Activated B cell treated with CpG ODN at 0.5 μM for 24 hours (primary cell): ENCODE measurements around the gene GHRH. TPM values are rescaled to one million over a fixed set of nuclear protein-coding genes. Genes with fewer than 3 reads are reported as not detected.

Experiments used
- ATAC-seq: fragments of 200-7000 bp; cut with Tn5 transposase; one replicate; pipeline ENCODE4 v1.10.0; 2021; ENCODE audit warnings: low read depth, mild to moderate bottlenecking, moderate library complexity
- CTCF ChIA-PET: fragments of 350-600 bp; sonication (Branson Sonifier 250); formaldehyde crosslinking; loops from one replicate; lab custom pipeline; 2021; ENCODE audit warnings: antibody characterized with exemption; lab: Charles Lee
- POLR2A ChIA-PET: fragments of 350-600 bp; sonication (Branson Sonifier 250); formaldehyde crosslinking; loops from one replicate; lab custom pipeline; 2021; ENCODE audit warnings: antibody characterized with exemption; lab: Charles Lee
- DNase-seq: peaks from one replicate; pipeline ENCODE4 v3.0.0; 2022
- H3K27ac Mint-ChIP-seq: one replicate; pipeline ENCODE4 v1.8.0; 2020; ENCODE audit warnings: mixed read lengths
- H3K27me3 Mint-ChIP-seq: one replicate; pipeline ENCODE4 v1.8.0; 2021; ENCODE audit warnings: mixed read lengths
- H3K36me3 Mint-ChIP-seq: one replicate; pipeline ENCODE4 v1.8.0; 2021; ENCODE audit warnings: low read depth, mixed read lengths
- H3K4me1 Mint-ChIP-seq: one replicate; pipeline ENCODE4 v1.8.0; 2021; ENCODE audit warnings: mixed read lengths
- H3K4me3 Mint-ChIP-seq: one replicate; pipeline ENCODE4 v1.8.0; 2020; ENCODE audit warnings: mild to moderate bottlenecking, mixed read lengths
- H3K9me3 Mint-ChIP-seq: one replicate; pipeline ENCODE4 v1.8.0; 2020; ENCODE audit warnings: mixed read lengths
- CTCF ChIP-seq: fragments of 200-600 bp; IDR thresholded peaks from one replicate; pipeline ENCODE4 v1.8.0; 2022; ENCODE audit warnings: antibody characterized with exemption, mild to moderate bottlenecking
- intact Hi-C: fragments of 100-400 bp; cut with micrococcal nuclease; formaldehyde crosslinking; loops from one replicate; pipeline ENCODE4 v1.15.1; 2024
- total RNA-seq: library from RNA; stranded (reverse); gene quantifications from 2 replicates; pipeline ENCODE4 v1.2.3, GENCODE V29; 2022

The GHRH gene
- total RNA-seq, 1 donor from 2014 or later = not detected

- Mint-ChIP-seq H3K9me3 (no peaks in the 10 kb centered on the region), H3K27me3 (no peaks in the 10 kb centered on the region), H3K4me1 (peaks cover 8% of the 10 kb centered on the region), H3K27ac (no peak overlapping the region), H3K36me3 (peaks cover 2% of the 10 kb centered on the region), H3K4me3 (no peak overlapping the region)
- CTCF ChIA-PET = no interaction called here
- DNase-seq (no peak), ATAC-seq (no peak)
- TF ChIP-seq CTCF = no peak
- intact Hi-C loops = no loop called here
- POLR2A ChIA-PET = interaction anchor here (0.8 kb wide), 1 partner anchor 27 kb away, joined by 4 read pairs; no protein-coding TSS in a partner anchor
Observed at GRCh38 chr20:37284691-37285161, 23.1 kb upstream of the GHRH start.

- TF ChIP-seq CTCF = no peak
- DNase-seq (no peak), ATAC-seq (no peak)
- intact Hi-C loops = no loop called here
- Mint-ChIP-seq H3K4me1 (peaks cover 3% of the 10 kb centered on the region), H3K27me3 (no peaks in the 10 kb centered on the region), H3K9me3 (no peaks in the 10 kb centered on the region), H3K27ac (no peak overlapping the region), H3K36me3 (no peaks in the 10 kb centered on the region), H3K4me3 (no peak overlapping the region)
- ChIA-PET POLR2A (no interaction called here), CTCF (no interaction called here)
Observed at GRCh38 chr20:37283530-37284195, 22.0 kb upstream of the GHRH start.

GRCh38 chr20:37282556-37282955 lies 20.9 kb upstream of the GHRH start:
- intact Hi-C loops = no loop called here
- no peak overlapping the region for H3K4me3 Mint-ChIP-seq
- no peak for ATAC-seq
- no peak for DNase-seq
- CTCF ChIA-PET = no interaction called here
- TF ChIP-seq CTCF = no peak
- H3K27me3 Mint-ChIP-seq = no peaks in the 10 kb centered on the region
- H3K27ac Mint-ChIP-seq = no peak overlapping the region
- H3K36me3 Mint-ChIP-seq = no peaks in the 10 kb centered on the region
- no peaks in the 10 kb centered on the region for H3K9me3 Mint-ChIP-seq
- POLR2A ChIA-PET = no interaction called here
- H3K4me1 Mint-ChIP-seq = peaks cover under 1% of the 10 kb centered on the region

GRCh38 chr20:37280403-37280802 lies 18.8 kb upstream of the GHRH start:
- intact Hi-C loops = no loop called here

More at GRCh38 chr20:37280403-37280802, 18.8 kb upstream of the GHRH start:
- DNase-seq (no peak), ATAC-seq (no peak)
- Mint-ChIP-seq H3K27ac (no peak overlapping the region), H3K27me3 (no peaks in the 10 kb centered on the region), H3K9me3 (no peaks in the 10 kb centered on the region), H3K36me3 (no peaks in the 10 kb centered on the region), H3K4me1 (peaks cover 22% of the 10 kb centered on the region), H3K4me3 (no peak overlapping the region)
- no peak for TF ChIP-seq CTCF
- ChIA-PET POLR2A (interaction anchor here (1.0 to 1.1 kb wide), 2 partner anchors 9 to 10 kb away, joined by 3 read pairs; partner anchors contain the start of gene MANBAL), CTCF (interaction anchor here (1.3 kb wide), 1 partner anchor 10 kb away, joined by 4 read pairs; no protein-coding TSS in a partner anchor)
